ENCODE measurements around the gene TEX13D. TPM values are rescaled to one million over a fixed set of nuclear protein-coding genes. Genes with fewer than 3 reads are reported as not detected.

TEX13D gene
- total RNA-seq, 2 donors from 2014 or later, result 0.09 to 0.18 TPM

DNA sequence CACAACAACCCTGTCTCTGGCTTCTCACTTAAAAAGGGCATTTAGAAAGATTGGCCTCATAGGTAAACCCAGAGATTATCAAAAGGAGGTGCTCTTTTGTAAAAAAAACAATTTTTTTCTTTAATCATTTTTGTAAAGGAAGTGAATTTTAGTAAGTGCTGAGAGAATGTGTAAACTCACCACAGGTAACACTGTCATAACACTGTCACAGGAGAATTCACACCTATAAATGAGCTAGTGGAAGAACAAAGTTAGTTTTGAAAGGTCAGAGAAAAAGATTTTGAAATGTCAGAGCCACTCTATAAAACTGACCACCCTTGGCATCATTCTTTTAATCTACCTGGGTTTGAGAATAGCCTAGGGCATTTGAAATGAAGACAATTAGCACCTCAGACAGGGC lies 10.6 kb downstream of the TEX13D start:
- Mint-ChIP-seq H3K9me3 (no peaks in the 10 kb centered on the region), H3K27ac (peak overlapping the region; percentile 79 to 88), H3K36me3 (peaks cover under 1 to 9% of the 10 kb centered on the region in 2 donors)
- DNase-seq (ENCODE audit: low spot score in 2 of 2) (no peak), ATAC-seq (peak in 1 of 2 donors; percentile 6)

DNA sequence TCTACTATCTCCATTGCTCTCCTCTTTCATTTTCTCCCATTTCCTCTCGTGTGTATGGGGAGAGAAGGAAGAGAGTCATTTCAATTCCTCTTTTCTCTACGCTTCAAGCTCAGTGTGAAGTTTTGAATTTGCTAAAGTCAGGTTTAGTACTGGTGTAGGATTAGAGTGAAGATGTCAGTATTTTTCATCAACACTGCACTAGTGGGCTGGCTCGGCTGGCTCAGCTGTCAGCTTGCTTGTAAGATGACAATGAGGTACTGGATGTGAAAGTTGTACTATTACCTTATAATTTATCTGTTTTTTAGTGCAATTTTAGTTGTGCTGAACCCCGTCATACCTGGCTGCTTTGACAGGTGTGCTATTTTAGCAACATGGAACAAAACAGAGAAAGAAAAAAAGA lies 11.8 kb downstream of the TEX13D start:
- DNase-seq (ENCODE audit: low spot score in 2 of 2) (no peak), ATAC-seq (no peak)
- Mint-ChIP-seq H3K9me3 (no peaks in the 10 kb centered on the region), H3K36me3 (peaks cover 8 to 17% of the 10 kb centered on the region in 2 donors), H3K27ac (peak overlapping the region; percentile 5 to 79)

DNA sequence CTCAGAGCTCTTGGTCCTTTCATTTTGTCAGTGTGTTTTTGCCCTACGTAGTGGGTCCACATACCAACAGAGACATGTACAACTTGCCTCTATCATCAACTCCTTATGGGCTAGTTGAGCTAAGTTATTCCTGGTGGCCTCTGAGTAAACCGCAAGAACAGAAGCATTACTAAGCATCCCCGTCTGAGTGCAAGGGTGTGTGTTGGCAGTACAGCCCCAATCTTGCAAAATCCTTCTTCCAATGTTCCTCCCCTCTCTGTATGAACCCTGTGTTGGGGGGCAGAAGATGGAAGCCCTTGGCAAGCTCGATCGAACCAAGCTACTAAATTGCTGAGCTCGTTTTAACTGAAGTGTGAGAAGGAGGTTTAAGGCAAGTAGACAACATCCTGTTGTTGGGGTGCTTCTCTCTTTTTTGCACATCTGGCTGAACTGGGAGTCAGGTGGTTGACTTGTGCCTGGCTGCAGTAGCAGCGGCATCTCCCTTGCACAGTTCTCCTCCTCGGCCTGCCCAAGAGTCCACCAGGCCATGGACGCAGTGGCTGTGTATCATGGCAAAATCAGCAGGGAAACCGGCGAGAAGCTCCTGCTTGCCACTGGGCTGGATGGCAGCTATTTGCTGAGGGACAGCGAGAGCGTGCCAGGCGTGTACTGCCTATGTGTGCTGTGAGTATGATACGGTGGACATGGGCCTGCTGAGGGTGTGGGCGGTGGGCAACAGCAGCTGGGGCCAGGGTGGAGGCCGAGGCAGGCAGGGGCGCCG lies 13.8 kb downstream of the TEX13D start, which contains the start of gene SH2D1A:
SH2D1A (plus strand) TSS at position 447 of the 760 bp plus-strand sequence; CDS start at position 527, 80 bp downstream.
- Mint-ChIP-seq H3K36me3 (peaks cover 8 to 17% of the 10 kb centered on the region in 2 donors), H3K9me3 (no peaks in the 10 kb centered on the region), H3K27ac (peak within 1 kb of the TSS; percentile 93 to 95)
- ATAC-seq (peak; percentile 35 to 36), DNase-seq (ENCODE audit: low spot score in 2 of 2) (no peak)

DNA sequence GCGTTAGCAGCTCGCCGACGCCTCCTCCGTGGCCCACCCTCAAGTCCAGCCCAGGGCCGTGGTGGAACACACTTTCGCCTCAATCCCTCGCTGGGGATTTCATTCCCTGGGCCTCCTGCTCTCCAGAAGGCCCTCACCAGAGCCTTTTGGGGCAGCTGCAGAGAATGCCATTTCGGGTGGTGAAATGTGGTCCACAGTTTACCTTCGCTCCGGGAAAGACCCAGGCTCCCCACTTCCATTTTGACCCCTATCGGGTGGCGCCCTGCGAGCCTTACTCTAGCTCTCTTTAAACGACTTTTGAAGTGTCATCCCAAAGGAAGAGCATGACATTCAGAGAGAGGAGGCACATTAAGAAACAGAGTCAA lies 14.4 kb downstream of the TEX13D start:
- DNase-seq (ENCODE audit: low spot score in 2 of 2), result no peak
- H3K9me3 Mint-ChIP-seq, result no peaks in the 10 kb centered on the region
- peaks cover 8 to 17% of the 10 kb centered on the region in 2 donors for H3K36me3 Mint-ChIP-seq
- H3K27ac Mint-ChIP-seq, result peak overlapping the region; percentile 93 to 95
- peak; percentile 1 to 11 for ATAC-seq

DNA sequence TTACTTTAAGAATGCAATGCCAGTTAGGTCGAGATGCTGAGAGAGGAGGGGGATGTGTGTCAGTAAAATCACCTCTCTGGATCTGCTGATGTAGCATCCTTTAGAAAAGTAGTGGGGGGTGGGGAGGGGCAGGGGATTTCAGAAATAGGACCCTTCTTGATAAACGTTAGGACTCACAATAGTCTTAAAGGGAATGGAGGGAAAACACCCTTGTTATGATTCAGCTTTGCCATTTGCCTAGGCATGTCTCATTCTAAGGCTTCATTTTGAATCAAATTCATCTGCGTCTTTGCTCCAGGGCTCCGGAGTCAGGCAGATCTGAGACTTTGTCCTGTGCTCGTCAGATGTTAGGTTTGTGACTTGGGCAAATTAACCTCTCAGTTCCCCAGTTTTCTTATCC lies 14.8 kb downstream of the TEX13D start:
- Mint-ChIP-seq H3K9me3 (no peaks in the 10 kb centered on the region), H3K27ac (peak overlapping the region; percentile 93 to 95), H3K36me3 (peaks cover 8 to 17% of the 10 kb centered on the region in 2 donors)
- ATAC-seq, result peak; percentile 65 to 79
- no peak for DNase-seq (ENCODE audit: low spot score in 2 of 2)

DNA sequence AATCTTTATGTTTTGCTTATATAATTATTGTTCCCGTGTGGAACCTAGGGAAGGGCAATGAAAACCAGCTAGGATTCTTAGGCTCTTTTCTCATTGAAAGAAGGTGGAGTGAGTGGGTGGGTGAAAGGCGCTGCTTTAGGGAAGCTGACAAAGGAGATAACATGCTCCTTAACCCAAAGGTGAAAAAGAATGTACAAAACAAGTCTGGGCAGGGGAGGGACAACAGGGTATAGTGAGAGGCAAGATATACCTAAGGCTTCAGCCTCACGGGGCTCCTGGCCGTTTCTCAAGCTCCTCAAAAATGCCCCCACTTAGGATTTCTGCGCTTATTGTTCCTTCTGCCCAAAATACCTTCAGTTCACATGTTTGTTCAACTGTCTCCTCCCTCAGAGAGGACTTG lies 15.7 kb downstream of the TEX13D start:
- ATAC-seq, result no peak
- H3K27ac Mint-ChIP-seq, result peak overlapping the region; percentile 95

DNA sequence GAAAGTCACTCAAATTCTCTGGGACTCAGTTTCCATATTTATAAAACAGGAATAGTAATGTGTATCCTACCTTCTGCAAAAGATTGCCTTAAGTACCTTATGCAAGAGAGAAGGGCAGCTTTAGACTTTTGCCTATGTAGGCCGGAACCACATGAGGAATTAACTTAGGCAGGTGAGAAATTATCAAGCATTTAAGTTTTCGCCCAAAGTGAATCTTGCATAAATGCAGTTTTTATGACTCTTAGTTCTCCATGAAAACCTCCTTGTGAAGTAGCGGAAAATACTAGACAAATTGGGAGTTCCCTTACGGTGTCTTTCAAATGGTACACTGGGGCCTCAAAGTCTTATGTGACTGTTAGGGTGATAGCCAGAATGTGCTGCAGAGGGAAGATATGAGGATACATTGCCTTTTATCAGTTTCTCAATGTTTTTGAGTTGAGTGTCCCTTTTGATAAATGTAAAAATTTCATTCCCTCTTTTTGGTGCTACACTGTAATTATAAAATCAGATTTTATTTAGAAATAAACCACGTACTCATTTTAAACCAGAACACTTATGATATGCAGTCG lies 16.5 kb downstream of the TEX13D start:
- H3K27ac Mint-ChIP-seq, result peak overlapping the region; percentile 95
- DNase-seq (ENCODE audit: low spot score in 2 of 2) (no peak), ATAC-seq (peak; percentile 18 to 50)
- H3K36me3 Mint-ChIP-seq, result peaks cover 8 to 17% of the 10 kb centered on the region in 2 donors
- H3K9me3 Mint-ChIP-seq, result no peaks in the 10 kb centered on the region

More for the DNA sequence above, 15.7 kb downstream of the TEX13D start:
- Mint-ChIP-seq H3K9me3 (no peaks in the 10 kb centered on the region), H3K36me3 (peaks cover 8 to 17% of the 10 kb centered on the region in 2 donors)
- no peak for DNase-seq (ENCODE audit: low spot score in 2 of 2)

DNA sequence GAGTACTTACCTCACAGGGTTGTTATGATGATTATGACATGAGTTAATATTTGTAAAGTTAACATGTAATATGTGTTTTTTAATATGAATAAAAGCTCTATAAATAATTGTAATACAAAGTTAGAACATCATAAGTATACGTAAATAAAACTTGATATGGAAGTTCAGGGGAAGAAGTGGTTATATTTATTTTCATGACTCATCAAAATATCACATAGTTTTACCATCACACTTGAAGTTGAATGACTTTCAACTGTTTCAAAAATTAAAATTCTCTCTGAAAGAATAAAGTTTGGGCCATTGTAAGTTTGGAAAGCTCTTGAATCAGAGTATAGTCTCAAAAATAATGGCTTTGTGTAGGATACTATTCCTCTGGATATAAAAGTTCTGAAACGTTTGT lies 22.2 kb downstream of the TEX13D start:
- Mint-ChIP-seq H3K27ac (peak overlapping the region; percentile 60 to 82), H3K36me3 (peaks cover 5 to 11% of the 10 kb centered on the region in 2 donors)
- no peak for ATAC-seq

DNA sequence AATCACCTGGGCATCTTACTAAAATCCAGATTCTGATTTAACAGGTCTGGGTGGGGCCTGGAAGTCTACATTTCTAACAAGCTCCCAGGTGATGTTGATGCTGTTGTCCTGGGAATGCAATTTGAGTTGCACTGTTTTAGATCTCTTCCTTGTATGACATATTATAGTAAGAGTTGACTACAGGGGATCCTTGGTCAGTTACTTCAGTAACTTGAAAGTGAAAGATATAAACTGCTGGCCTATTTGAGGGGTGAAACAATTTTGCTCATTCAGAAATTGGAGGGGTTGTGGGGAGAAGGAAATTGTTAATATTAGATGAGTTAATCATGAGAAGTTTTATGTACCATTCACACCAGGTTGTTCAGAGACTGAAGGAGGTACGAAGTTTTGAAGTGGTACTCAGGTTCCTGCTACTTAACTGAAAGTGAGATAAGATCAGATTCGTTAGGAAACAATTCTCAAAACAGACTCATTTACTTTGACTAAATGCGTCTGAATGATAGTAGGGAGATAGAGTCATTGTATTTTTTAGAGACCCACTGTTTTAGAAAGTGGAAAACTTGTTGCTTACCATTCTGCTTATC lies 26.4 kb downstream of the TEX13D start:
- H3K9me3 Mint-ChIP-seq, result no peaks in the 10 kb centered on the region
- ATAC-seq, result peak; percentile 74 to 85
- H3K27ac Mint-ChIP-seq, result peak overlapping the region; percentile 77 to 91
- no peak for DNase-seq (ENCODE audit: low spot score in 2 of 2)
- peaks cover 11 to 25% of the 10 kb centered on the region in 2 donors for H3K36me3 Mint-ChIP-seq

More for the DNA sequence above, 22.2 kb downstream of the TEX13D start:
- no peak for DNase-seq (ENCODE audit: low spot score in 2 of 2)
- no peaks in the 10 kb centered on the region for H3K9me3 Mint-ChIP-seq

DNA sequence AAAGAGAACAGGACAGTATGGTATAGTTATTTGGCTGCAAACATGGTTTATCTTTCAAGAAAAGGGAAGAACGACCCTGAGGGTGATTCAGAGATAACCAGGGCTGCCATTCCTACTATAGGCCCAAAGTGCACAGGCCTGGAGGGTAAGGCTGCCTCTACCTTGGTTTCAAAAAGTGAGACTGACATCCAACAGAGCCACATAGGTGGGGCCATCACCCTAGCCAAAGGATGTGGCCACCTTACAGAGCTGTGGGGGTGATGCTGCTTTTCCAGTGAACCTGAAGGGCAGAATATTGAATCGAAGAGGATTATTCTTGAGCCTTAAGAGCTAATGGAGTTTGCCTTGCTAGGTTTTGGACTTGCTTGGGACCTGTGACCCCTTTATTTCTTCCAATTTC lies 29.6 kb downstream of the TEX13D start:
- H3K36me3 Mint-ChIP-seq, result peaks cover 8 to 17% of the 10 kb centered on the region in 2 donors
- ATAC-seq (peak in 1 of 2 donors; percentile 70), DNase-seq (ENCODE audit: low spot score in 2 of 2) (no peak)
- H3K9me3 Mint-ChIP-seq, result no peaks in the 10 kb centered on the region
- peak overlapping the region in 1 of 2 donors; percentile 64 for H3K27ac Mint-ChIP-seq

DNA sequence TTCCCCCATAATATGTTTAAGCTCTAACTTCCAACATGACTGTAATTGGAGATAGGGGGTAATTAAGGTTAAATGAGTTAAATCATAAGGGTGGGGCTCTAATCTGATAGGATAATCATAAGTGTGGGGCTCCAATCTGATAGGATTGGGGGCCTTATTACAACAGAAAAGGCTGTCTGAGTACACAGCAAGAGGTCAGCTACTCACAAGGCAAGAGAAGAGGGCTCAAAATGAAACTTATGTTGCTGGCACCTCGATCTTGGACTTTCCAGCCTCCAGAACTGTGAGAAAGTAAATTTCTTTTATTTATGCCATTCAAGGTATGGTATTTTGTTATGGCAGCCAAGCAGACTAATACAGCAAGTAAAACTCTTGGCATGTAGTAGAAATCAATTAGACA lies 30.3 kb downstream of the TEX13D start:
- ATAC-seq (no peak), DNase-seq (ENCODE audit: low spot score in 2 of 2) (no peak)
- peaks cover 6 to 14% of the 10 kb centered on the region in 2 donors for H3K36me3 Mint-ChIP-seq
- H3K27ac Mint-ChIP-seq, result peak overlapping the region in 1 of 2 donors; percentile 64
- no peaks in the 10 kb centered on the region for H3K9me3 Mint-ChIP-seq

DNA sequence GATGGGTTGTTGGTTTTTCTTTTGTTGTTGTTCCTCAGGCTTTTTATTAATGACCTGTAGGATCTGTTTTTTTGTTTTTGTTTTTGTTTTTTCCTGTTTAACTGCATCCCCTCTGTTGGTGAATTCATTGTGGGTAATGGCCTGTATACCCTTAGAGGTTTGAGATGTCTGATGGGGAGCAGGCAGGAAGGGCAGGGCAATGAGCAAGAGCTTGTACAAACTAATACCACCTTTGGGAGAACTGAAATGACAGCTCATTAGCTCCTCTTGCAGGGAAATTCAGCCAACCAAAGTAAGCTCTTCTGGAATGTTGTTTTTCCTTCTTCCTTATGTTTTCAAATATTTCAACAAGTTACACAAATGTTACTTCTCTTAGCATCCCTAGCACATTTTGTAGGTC lies 37.3 kb downstream of the TEX13D start:
- peaks cover 0 to 20% of the 10 kb centered on the region in 2 donors for H3K36me3 Mint-ChIP-seq
- ATAC-seq, result no peak
- no peaks in the 10 kb centered on the region for H3K9me3 Mint-ChIP-seq
- peak overlapping the region in 1 of 2 donors; percentile 57 for H3K27ac Mint-ChIP-seq
- DNase-seq (ENCODE audit: low spot score in 2 of 2), result no peak

DNA sequence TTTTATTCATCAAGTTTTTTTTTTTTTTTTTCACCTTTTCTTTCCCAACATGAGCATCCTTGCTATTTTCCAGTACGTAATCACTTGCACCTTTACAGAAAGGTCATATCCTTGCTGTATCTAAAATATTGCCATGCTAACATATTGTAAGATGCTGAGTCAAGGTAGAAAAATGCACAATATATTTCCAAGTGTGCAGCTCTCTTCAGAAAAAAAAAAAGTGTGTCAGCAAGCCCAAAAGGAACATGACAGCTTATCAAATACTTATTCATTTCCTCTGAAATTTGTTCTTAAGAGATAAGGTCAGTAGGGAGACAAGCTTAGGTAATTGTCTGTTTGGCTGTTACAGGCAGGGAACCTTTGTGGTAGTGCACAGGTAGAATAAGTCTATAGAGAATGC lies 40.9 kb downstream of the TEX13D start:
- DNase-seq (ENCODE audit: low spot score in 2 of 2) (no peak), ATAC-seq (no peak)
- no peaks in the 10 kb centered on the region for H3K9me3 Mint-ChIP-seq
- peaks cover 0 to 20% of the 10 kb centered on the region in 2 donors for H3K36me3 Mint-ChIP-seq
- H3K27ac Mint-ChIP-seq, result no peak overlapping the region

DNA sequence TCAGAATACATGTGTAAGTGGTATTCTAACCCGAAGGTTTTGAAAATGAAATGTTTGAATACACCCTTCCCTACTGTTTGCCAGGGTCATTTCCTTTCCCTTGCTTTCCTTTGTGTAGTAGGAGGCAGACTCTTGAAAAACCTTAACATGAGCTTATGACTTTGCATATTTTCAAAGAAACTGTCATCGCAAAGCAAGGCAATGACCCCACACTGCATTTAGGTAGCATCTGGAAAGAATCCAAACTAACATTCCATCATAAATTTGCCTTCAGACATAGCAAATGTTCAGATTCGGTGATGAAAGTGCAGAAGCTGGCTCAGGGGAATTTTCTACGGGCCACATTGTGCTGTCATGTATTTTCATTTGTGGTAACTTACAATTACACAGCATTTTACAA lies 46.2 kb downstream of the TEX13D start:
- no peak for DNase-seq (ENCODE audit: low spot score in 2 of 2)
- Mint-ChIP-seq H3K9me3 (no peaks in the 10 kb centered on the region), H3K27ac (no peak overlapping the region), H3K36me3 (peaks cover 0 to 6% of the 10 kb centered on the region in 2 donors)
- no peak for ATAC-seq

DNA sequence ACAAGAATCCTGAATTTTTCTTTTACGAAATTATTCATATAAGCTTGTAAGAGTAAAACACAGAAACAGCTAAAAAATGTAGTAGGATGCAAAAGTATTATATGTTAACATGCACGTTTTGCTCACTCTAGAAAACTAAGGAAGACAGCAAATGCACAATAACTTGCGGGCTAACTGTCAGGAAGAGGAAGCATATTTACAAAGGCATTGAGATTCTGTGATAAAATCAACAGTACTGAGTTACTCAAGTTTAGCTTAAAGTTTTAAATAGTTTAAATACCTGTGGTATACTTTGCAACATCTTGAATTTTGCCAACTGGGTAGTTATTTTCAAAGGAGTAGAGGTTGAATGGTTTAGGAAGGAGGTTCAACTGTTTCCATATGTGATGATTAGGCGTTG lies 50.9 kb downstream of the TEX13D start:
- Mint-ChIP-seq H3K27ac (no peak overlapping the region), H3K36me3 (peaks cover 0 to 6% of the 10 kb centered on the region in 2 donors), H3K9me3 (no peaks in the 10 kb centered on the region)
- ATAC-seq, result no peak
- DNase-seq (ENCODE audit: low spot score in 2 of 2), result no peak

DNA sequence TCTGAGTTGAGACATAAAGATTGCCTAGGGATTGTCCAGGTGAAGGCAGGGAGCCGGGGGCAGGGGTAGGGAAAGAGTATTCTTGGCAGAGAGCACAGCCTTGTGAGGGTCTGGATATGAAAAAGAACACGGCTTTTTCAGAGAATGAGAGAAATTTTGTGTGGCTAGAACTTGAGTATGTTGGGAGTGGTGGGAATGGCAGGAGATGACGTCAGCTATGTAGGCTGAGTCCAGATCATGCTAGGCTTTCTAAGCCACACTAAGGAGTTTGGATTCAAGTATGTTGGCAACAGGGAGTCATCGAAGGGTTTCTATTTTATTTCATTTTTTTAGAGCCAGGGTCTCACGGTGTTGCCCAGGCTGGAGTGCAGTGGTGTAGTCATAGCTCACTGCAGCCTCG lies 53.9 kb downstream of the TEX13D start:
- no peak for ATAC-seq
- peaks cover 0 to 6% of the 10 kb centered on the region in 2 donors for H3K36me3 Mint-ChIP-seq
- peak overlapping the region in 1 of 2 donors; percentile 85 for H3K27ac Mint-ChIP-seq
- H3K9me3 Mint-ChIP-seq, result no peaks in the 10 kb centered on the region
- no peak for DNase-seq (ENCODE audit: low spot score in 2 of 2)
